H1 (cell line): ENCODE results near the gene ZMYND15. TPM values are rescaled to one million over a fixed set of nuclear protein-coding genes. Genes with fewer than 3 reads are reported as not detected.

Experiments used
- CTCF ChIA-PET: fragments of 300-600 bp; sonication (Branson Sonifier 250); formaldehyde crosslinking; loops from one replicate; lab custom pipeline; 2021; ENCODE audit not compliant: partially characterized antibody; lab: Charles Lee
- POLR2A ChIA-PET: fragments of 300-600 bp; sonication (Branson Sonifier 250); formaldehyde crosslinking; loops from one replicate; lab custom pipeline; 2021; ENCODE audit warnings: inconsistent platforms; ENCODE audit not compliant: partially characterized antibody; lab: Charles Lee
- DNase-seq, 2 experiments: peaks; one replicate each; pipeline versions ENCODE4 v3.0.0 to v3.0.0-alpha.2; 2010 to 2022; ENCODE audit warnings: low spot score in 2 of 2, low read depth in 1 of 2, mixed read lengths in 1 of 2
- FAIRE-seq: peaks from 2 replicates; lab custom pipeline; 2011; peaks lifted over from hg19 to GRCh38; lab: Jason Lieb, UNC
- H2AFZ ChIP-seq: 2 replicates; pipeline ENCODE4 v1.8.1; 2012; ENCODE audit warnings: low read length, inconsistent platforms
- H2AK5ac ChIP-seq: 2 replicates; pipeline ENCODE4 v1.6.1; 2013; ENCODE audit warnings: low read depth, low read length
- H2BK120ac ChIP-seq: replicated peaks from 2 replicates; pipeline ENCODE3; 2013; ENCODE audit warnings: low read depth, low read length, inconsistent platforms
- H2BK12ac ChIP-seq: 2 replicates; pipeline ENCODE4 v1.6.1; 2013; ENCODE audit warnings: low read depth, low read length
- H2BK15ac ChIP-seq: 2 replicates; pipeline ENCODE4 v1.6.1; 2013; ENCODE audit warnings: low read length
- H2BK20ac ChIP-seq: 2 replicates; pipeline ENCODE4 v1.6.1; 2013; ENCODE audit warnings: low read length
- H2BK5ac ChIP-seq: 2 replicates; pipeline ENCODE4 v1.6.1; 2013; ENCODE audit warnings: low read depth, low read length
- H3K14ac ChIP-seq: 2 replicates; pipeline ENCODE4 v1.6.1; 2013; ENCODE audit warnings: inconsistent platforms; ENCODE audit not compliant: insufficient read length
- H3K18ac ChIP-seq: 2 replicates; pipeline ENCODE4 v1.6.1; 2013; ENCODE audit warnings: low read length; ENCODE audit errors: extremely low read depth
- H3K23ac ChIP-seq: 2 replicates; pipeline ENCODE4 v1.6.1; 2013; ENCODE audit warnings: inconsistent platforms; ENCODE audit not compliant: insufficient read length
- H3K23me2 ChIP-seq: 2 replicates; pipeline ENCODE4 v1.6.1; 2013; ENCODE audit warnings: low read depth, low read length
- H3K27ac ChIP-seq: 2 replicates; pipeline ENCODE4 v1.6.1; 2011; ENCODE audit warnings: low read depth, low read length, inconsistent platforms
- H3K27me3 ChIP-seq, 4 experiments: replicated peaks in 1 of 4; 1 replicate in 1 of 4; 2 replicates in 3 of 4; pipeline versions ENCODE4 v1.6.1 to v1.8.1; 2011 to 2013; ENCODE audit warnings: low read length in 3 of 4, mild to moderate bottlenecking in 3 of 4, inconsistent platforms in 2 of 4, mixed read lengths in 2 of 4, moderate library complexity in 1 of 4; ENCODE audit not compliant: control insufficient read depth in 3 of 4, insufficient read depth in 3 of 4; ENCODE audit errors: extremely low read depth in 1 of 4
- H3K36me3 ChIP-seq, 4 experiments: 2 replicates each; pipeline versions ENCODE4 v1.6.1 to v1.8.1; 2011 to 2013; ENCODE audit warnings: mild to moderate bottlenecking in 4 of 4, low read length in 3 of 4, moderate library complexity in 2 of 4, control low read depth in 1 of 4, inconsistent platforms in 1 of 4; ENCODE audit not compliant: insufficient read depth in 4 of 4, control insufficient read depth in 2 of 4
- H3K4ac ChIP-seq: replicated peaks from 2 replicates; pipeline ENCODE3; 2013; ENCODE audit warnings: low read length, low read depth, mixed read lengths, inconsistent platforms; ENCODE audit not compliant: insufficient read length
- H3K4me1 ChIP-seq, 4 experiments: replicated peaks in 1 of 4; 1 replicate in 1 of 4; 2 replicates in 3 of 4; pipeline versions ENCODE4 v1.6.1 to v1.8.1; 2011 to 2013; ENCODE audit warnings: low read length in 3 of 4, inconsistent platforms in 2 of 4, mixed read lengths in 1 of 4; ENCODE audit not compliant: insufficient read depth in 4 of 4, control insufficient read depth in 3 of 4
- H3K4me2 ChIP-seq, 2 experiments: 2 replicates each; pipeline versions ENCODE4 v1.6.1 to v1.8.1; 2011 to 2013; ENCODE audit warnings: low read depth in 2 of 2, low read length in 2 of 2, control low read depth in 1 of 2, inconsistent platforms in 1 of 2, mild to moderate bottlenecking in 1 of 2; ENCODE audit not compliant: insufficient read depth in 1 of 2
- H3K4me3 ChIP-seq, 4 experiments: fragments of 200-600, 300-600 bp in 1 of 4; sonication (generic), shearing (Covaris generic), sonication (Bioruptor Twin) in 1 of 4; 2 replicates each; pipeline versions ENCODE4 v1.5.1 to v1.8.1; 2011 to 2016; ENCODE audit warnings: low read length in 4 of 4, low read depth in 3 of 4, control low read depth in 2 of 4, inconsistent platforms in 2 of 4, mild to moderate bottlenecking in 2 of 4, mixed read lengths in 1 of 4, moderate library complexity in 1 of 4; ENCODE audit not compliant: insufficient read depth in 2 of 4; ENCODE audit errors: extremely low read depth in 1 of 4
- H3K56ac ChIP-seq: replicated peaks from 2 replicates; pipeline ENCODE3; 2013; ENCODE audit warnings: low read depth, mild to moderate bottlenecking, mixed read lengths, low read length, inconsistent platforms; ENCODE audit not compliant: insufficient read length
- H3K79me1 ChIP-seq: 2 replicates; pipeline ENCODE4 v1.6.1; 2013; ENCODE audit warnings: low read depth, low read length, control low read depth
- H3K79me2 ChIP-seq, 2 experiments: 2 replicates each; pipeline versions ENCODE4 v1.6.1 to v1.8.1; 2012 to 2013; ENCODE audit warnings: low read length in 2 of 2, mild to moderate bottlenecking in 2 of 2, inconsistent platforms in 1 of 2; ENCODE audit not compliant: insufficient read depth in 2 of 2, control insufficient read depth in 1 of 2
- H3K9ac ChIP-seq, 4 experiments: replicated peaks in 1 of 4; 1 replicate in 1 of 4; 2 replicates in 3 of 4; pipeline versions ENCODE4 v1.6.1 to v1.8.1; 2011 to 2013; ENCODE audit warnings: low read depth in 3 of 4, low read length in 3 of 4, control low read depth in 2 of 4, mild to moderate bottlenecking in 2 of 4, moderate library complexity in 2 of 4, inconsistent platforms in 1 of 4; ENCODE audit errors: extremely low read depth in 1 of 4
- H3K9me3 ChIP-seq, 2 experiments: 2 replicates each; pipeline versions ENCODE4 v1.6.1 to v1.8.1; 2012 to 2013; ENCODE audit warnings: mild to moderate bottlenecking in 2 of 2, moderate library complexity in 2 of 2, control low read depth in 1 of 2, inconsistent platforms in 1 of 2, low read depth in 1 of 2, low read length in 1 of 2, mixed read lengths in 1 of 2; ENCODE audit not compliant: insufficient read depth in 2 of 2
- H4K20me1 ChIP-seq, 2 experiments: replicated peaks in 1 of 2; 2 replicates each; pipeline versions ENCODE3 to v1.8.1; 2011 to 2013; ENCODE audit warnings: inconsistent platforms in 2 of 2, low read length in 2 of 2, mild to moderate bottlenecking in 1 of 2; ENCODE audit not compliant: insufficient read depth in 2 of 2, control insufficient read depth in 1 of 2
- H4K5ac ChIP-seq: 2 replicates; pipeline ENCODE4 v1.6.1; 2013; ENCODE audit warnings: low read length, low read depth, mixed read lengths, inconsistent platforms; ENCODE audit not compliant: insufficient read length
- H4K8ac ChIP-seq: 2 replicates; pipeline ENCODE4 v1.8.0; 2013; ENCODE audit warnings: mild to moderate bottlenecking, moderate library complexity, low read length, inconsistent platforms; ENCODE audit not compliant: insufficient read depth; ENCODE audit errors: extremely low read depth
- H4K91ac ChIP-seq: replicated peaks from 2 replicates; pipeline ENCODE3; 2013; ENCODE audit warnings: low read length, mixed read lengths, inconsistent platforms; ENCODE audit not compliant: insufficient read length
- HDAC2 ChIP-seq, 2 experiments: fragments of 300-600 bp in 1 of 2; sonication (generic) in 1 of 2; IDR thresholded peaks; 2 replicates each; pipeline ENCODE4 v1.6.1; 2011 to 2012; ENCODE audit warnings: low read depth in 2 of 2, low read length in 2 of 2, mild to moderate bottlenecking in 2 of 2, moderate library complexity in 2 of 2, borderline replicate concordance in 1 of 2, inconsistent platforms in 1 of 2
- NANOG ChIP-seq: IDR thresholded peaks from 2 replicates; pipeline ENCODE4 v1.6.1; 2011; ENCODE audit warnings: low read length, low read depth, mild to moderate bottlenecking, inconsistent platforms; ENCODE audit not compliant: insufficient read depth, poor library complexity, severe bottlenecking
- POLR2A ChIP-seq, 2 experiments: IDR thresholded peaks; 1 replicate in 1 of 2; 2 replicates in 1 of 2; pipeline ENCODE4 v1.6.1; 2011; ENCODE audit warnings: low read depth in 2 of 2, low read length in 2 of 2, mild to moderate bottlenecking in 2 of 2; ENCODE audit errors: control extremely low read depth in 1 of 2
- POU5F1 ChIP-seq: IDR thresholded peaks from 2 replicates; pipeline ENCODE4 v1.6.1; 2011; ENCODE audit warnings: low read depth, mild to moderate bottlenecking, low read length, moderate library complexity
- YY1 ChIP-seq: IDR thresholded peaks from 2 replicates; pipeline ENCODE4 v1.6.1; 2011; ENCODE audit warnings: low read depth, mild to moderate bottlenecking, low read length
- WGBS, 2 experiments: shearing (Covaris generic) in 1 of 2; methylation state at CpG; one replicate each; pipeline versions ENCODE4 v1.1.6 to v1.1.7; 2013 to 2015; ENCODE audit warnings: low lambda C conversion rate in 2 of 2, mixed read lengths in 2 of 2, inconsistent platforms in 1 of 2, low coverage in 1 of 2, missing lambda C conversion rate in 1 of 2; ENCODE audit not compliant: insufficient replicate concordance in 2 of 2, insufficient coverage in 1 of 2, insufficient read length in 1 of 2; ENCODE audit errors: extremely low coverage in 1 of 2, missing lambda C conversion rate in 1 of 2; 5-methylcytosine and 5-hydroxymethylcytosine counted together
- polyA plus RNA-seq, 7 experiments: library from polyadenylated mRNA; depleted of rRNA in 3 of 7; stranded (reverse) in 5 of 7; unstranded in 2 of 7; fragments of >200 nt in 5 of 7; fragments of 200-250 nt in 2 of 7; gene quantifications; 1 replicate in 5 of 7; 2 replicates in 1 of 7; 4 replicates in 1 of 7; pipeline versions ENCODE4 v1.2.1 to v1.2.3, GENCODE V29; 2011 to 2013; ENCODE audit warnings: missing spikeins in 2 of 7, mixed read lengths in 2 of 7
- total RNA-seq: library from RNA; stranded (reverse); fragmentation: NEBNext Ultra II Directional; extraction: Animal tissue kit (Norgen Biotek cat#: 25700); gene quantifications from 2 replicates; pipeline ENCODE4 v1.2.1, GENCODE V29; 2021
- TF ChIP-seq, protein P1 (sequence below): IDR thresholded peaks from 2 replicates; pipeline ENCODE4 v1.6.1; 2011; ENCODE audit warnings: low read length, improper control_type of control experiment

ZMYND15 gene
- total and polyA plus RNA-seq, 2 of the 8 experiments (the other 6 are each of a cell fraction or from before 2014, with no cell fraction given), result 0.53 to 0.58 TPM

DNA sequence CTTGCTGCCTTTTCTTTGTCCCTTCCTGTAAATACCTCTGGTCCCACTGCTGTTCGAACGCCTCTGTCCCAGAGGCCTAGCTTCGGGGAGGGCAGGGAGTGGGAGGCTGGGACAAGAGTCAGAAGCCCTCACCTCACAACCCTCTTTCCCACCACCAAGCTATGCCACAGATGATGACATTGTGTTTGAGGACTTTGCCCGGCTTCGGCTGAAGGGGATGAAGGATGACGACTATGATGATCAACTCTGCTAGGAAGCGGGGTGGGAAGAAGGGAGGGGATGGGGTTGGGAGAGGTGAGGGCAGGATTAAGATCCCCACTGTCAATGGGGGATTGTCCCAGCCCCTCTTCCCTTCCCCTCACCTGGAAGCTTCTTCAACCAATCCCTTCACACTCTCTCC, 18.8 kb upstream of the ZMYND15 start:
- Histone ChIP-seq H3K4me2 (no peak overlapping the region), H3K14ac (no peak overlapping the region), H2AK5ac (no peak overlapping the region), H3K27ac (no peak overlapping the region), H3K9ac (no peak overlapping the region), H4K91ac (no peak overlapping the region), H3K79me1 (no peaks in the 10 kb centered on the region; the same call in 1 of the 2 replicates), H4K8ac (no peak overlapping the region), H3K4ac (no peak overlapping the region), H3K36me3 (peaks cover 0 to 36% (median 18%) of the 10 kb centered on the region in 4 experiments; a peak in 7 of 8 replicates), H4K20me1 (no peaks in the 10 kb centered on the region), H2BK120ac (no peak overlapping the region), H2AFZ (no peak overlapping the region), H3K27me3 (no peaks in the 10 kb centered on the region), H3K23ac (no peak overlapping the region), H3K4me3 (no peak overlapping the region), H2BK5ac (no peak overlapping the region), H2BK12ac (no peak overlapping the region), H2BK15ac (no peak overlapping the region), H4K5ac (no peak overlapping the region), H3K79me2 (no peaks in the 10 kb centered on the region), H3K56ac (no peak overlapping the region), H3K23me2 (no peaks in the 10 kb centered on the region), H3K18ac (no peak overlapping the region), H3K4me1 (no peaks in the 10 kb centered on the region), H2BK20ac (no peak overlapping the region), H3K9me3 (no peaks in the 10 kb centered on the region)
- TF ChIP-seq, protein P1, sequence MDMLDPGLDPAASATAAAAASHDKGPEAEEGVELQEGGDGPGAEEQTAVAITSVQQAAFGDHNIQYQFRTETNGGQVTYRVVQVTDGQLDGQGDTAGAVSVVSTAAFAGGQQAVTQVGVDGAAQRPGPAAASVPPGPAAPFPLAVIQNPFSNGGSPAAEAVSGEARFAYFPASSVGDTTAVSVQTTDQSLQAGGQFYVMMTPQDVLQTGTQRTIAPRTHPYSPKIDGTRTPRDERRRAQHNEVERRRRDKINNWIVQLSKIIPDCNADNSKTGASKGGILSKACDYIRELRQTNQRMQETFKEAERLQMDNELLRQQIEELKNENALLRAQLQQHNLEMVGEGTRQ, result no peak
- TF ChIP-seq YY1 (no peak), POU5F1 (no peak), POLR2A (IDR thresholded peaks at IDR 0.05; ENCODE audit: control extremely low read depth in 1 of 2, low read depth in 2 of 2, low read length in 2 of 2) (no peak), HDAC2 (IDR thresholded peaks at IDR 0.05; ENCODE audit: borderline replicate concordance in 1 of 2, low read depth in 2 of 2, low read length in 2 of 2) (no peak), NANOG (no peak)
- POLR2A ChIA-PET, result interaction anchor here (0.6 to 2.1 kb wide), 5 partner anchors 9 to 205 kb away, joined by 3 to 7 read pairs (median 4); partner anchors contain the start of gene ARRB2
- CTCF ChIA-PET, result interaction anchor here (1.0 kb wide), 1 partner anchor 49 kb away, joined by 3 read pairs; no protein-coding TSS in a partner anchor
- no peak for DNase-seq
- WGBS, 2 experiments, result 90% methylated on average over 7 of the region's 7 CpGs; no CpG with 5 or more reads in 1 of the 2 experiments
- FAIRE-seq, result no peak
